Effector memory CD8-positive, alpha-beta T cell (primary cell): ENCODE measurements around the gene COL18A1.
A peak's percentile ranks its signal among the peaks of the same experiment; 100 is the strongest.
"Not testable (repeated sequence)": the region's sequence is repeated elsewhere in the genome, so short reads cannot be mapped to it uniquely, and the experiment has no call there.

Experiments
- ATAC-seq: fragments of 150-1000 bp; cut with Tn5 transposase; replicated peaks from 2 replicates; pipeline ENCODE4 v1.10.0; 2021; ENCODE audit warnings: mild to moderate bottlenecking, moderate library complexity
- DNase-seq, 3 experiments: peaks; one replicate each; pipeline ENCODE4 v3.0.0; 2021
- H3K27ac Mint-ChIP-seq, 2 donors: one replicate each; pipeline ENCODE4 v1.8.0; 2022; ENCODE audit warnings: mild to moderate bottlenecking in 2 of 2, mixed read lengths in 2 of 2, moderate library complexity in 2 of 2
- H3K27me3 Mint-ChIP-seq, 2 donors: one replicate each; pipeline ENCODE4 v1.8.0; 2022; ENCODE audit warnings: mixed read lengths in 2 of 2
- H3K36me3 Mint-ChIP-seq: one replicate; pipeline ENCODE4 v1.8.0; 2022; ENCODE audit warnings: mild to moderate bottlenecking, moderate library complexity, mixed read lengths; ENCODE audit not compliant: insufficient read depth
- H3K4me1 Mint-ChIP-seq, 2 donors: one replicate each; pipeline ENCODE4 v1.8.0; 2022; ENCODE audit warnings: low read depth in 2 of 2, mixed read lengths in 2 of 2
- H3K4me3 Mint-ChIP-seq, 2 donors: one replicate each; pipeline ENCODE4 v1.8.0; 2022; ENCODE audit warnings: mild to moderate bottlenecking in 2 of 2, mixed read lengths in 2 of 2, moderate library complexity in 2 of 2
- H3K9me3 Mint-ChIP-seq, 2 donors: one replicate each; pipeline ENCODE4 v1.8.0; 2022; ENCODE audit warnings: mixed read lengths in 2 of 2

Gene COL18A1

DNA sequence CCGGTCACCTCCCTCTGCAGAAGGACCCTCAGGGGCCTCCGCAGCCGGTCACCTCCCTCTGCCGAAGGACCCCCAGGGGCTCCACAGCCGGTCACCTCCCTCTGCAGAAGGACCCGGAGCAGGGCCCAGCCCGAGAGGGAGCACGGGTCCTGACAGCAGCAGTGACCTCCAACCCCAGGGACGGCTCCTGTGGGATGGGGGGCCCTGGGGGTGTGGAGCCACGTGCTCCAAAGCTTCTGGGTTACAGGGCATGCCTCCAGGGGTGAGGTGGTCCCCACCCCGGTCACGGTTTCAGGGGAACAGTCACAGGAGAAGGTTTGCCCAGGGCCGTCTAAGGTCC is 97.0 kb downstream of the COL18A1 start:
- no peak overlapping the region for H3K27ac Mint-ChIP-seq
- no peaks in the 10 kb centered on the region for H3K9me3 Mint-ChIP-seq
- DNase-seq = no peak

DNA sequence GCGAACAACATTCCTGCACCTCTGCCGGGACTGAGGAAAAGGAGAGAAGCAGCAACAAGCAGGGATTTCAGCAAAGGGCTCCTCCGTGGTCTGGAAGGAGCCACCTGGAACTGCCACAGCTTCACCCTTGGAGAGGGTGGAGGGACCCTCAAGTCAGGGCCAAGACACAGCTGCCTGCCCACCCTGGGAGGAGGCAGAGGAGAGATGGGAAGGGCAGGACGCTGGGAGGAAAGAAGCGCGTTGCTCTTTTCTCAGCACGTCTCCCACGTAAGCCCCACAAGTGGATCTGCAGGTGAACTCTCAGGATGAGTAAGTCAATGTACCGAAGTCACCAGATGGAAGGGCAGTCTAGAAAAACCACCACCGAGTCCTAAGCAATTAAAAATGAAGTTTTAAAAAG is 97.6 kb downstream of the COL18A1 start:
- H3K4me3 Mint-ChIP-seq = no peak overlapping the region

More for the DNA sequence above, 97.0 kb downstream of the COL18A1 start:
- ATAC-seq = no peak
- peaks cover 1 to 4% of the 10 kb centered on the region in 2 donors for H3K4me1 Mint-ChIP-seq
- H3K36me3 Mint-ChIP-seq = no peaks in the 10 kb centered on the region
- H3K27me3 Mint-ChIP-seq = no peaks in the 10 kb centered on the region
- H3K4me3 Mint-ChIP-seq = no peak overlapping the region

DNA sequence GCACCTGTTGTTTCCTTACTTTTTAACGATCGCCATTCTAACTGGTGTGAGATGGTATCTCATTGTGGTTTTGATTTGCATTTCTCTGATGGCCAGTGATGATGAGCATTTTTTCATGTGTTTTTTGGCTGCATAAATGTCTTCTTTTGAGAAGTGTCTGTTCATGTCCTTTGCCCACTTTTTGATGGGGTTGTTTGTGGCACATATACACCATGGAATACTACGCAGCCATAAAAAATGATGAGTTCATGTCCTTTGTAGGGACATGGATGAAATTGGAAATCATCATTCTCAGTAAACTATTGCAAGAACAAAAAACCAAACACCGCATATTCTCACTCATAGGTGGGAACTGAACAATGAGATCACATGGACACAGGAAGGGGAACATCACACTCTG is 98.3 kb downstream of the COL18A1 start:
- H3K27me3 Mint-ChIP-seq, DNase-seq, H3K4me1 Mint-ChIP-seq, H3K9me3 Mint-ChIP-seq, H3K4me3 Mint-ChIP-seq, H3K27ac Mint-ChIP-seq, ATAC-seq, H3K36me3 Mint-ChIP-seq: not testable (repeated sequence)

More for the DNA sequence above, 97.6 kb downstream of the COL18A1 start:
- DNase-seq (no peak), ATAC-seq (no peak)
- H3K27ac Mint-ChIP-seq = no peak overlapping the region
- no peaks in the 10 kb centered on the region for H3K27me3 Mint-ChIP-seq
- no peaks in the 10 kb centered on the region for H3K36me3 Mint-ChIP-seq
- no peaks in the 10 kb centered on the region for H3K9me3 Mint-ChIP-seq
- H3K4me1 Mint-ChIP-seq = peaks cover 1 to 4% of the 10 kb centered on the region in 2 donors

DNA sequence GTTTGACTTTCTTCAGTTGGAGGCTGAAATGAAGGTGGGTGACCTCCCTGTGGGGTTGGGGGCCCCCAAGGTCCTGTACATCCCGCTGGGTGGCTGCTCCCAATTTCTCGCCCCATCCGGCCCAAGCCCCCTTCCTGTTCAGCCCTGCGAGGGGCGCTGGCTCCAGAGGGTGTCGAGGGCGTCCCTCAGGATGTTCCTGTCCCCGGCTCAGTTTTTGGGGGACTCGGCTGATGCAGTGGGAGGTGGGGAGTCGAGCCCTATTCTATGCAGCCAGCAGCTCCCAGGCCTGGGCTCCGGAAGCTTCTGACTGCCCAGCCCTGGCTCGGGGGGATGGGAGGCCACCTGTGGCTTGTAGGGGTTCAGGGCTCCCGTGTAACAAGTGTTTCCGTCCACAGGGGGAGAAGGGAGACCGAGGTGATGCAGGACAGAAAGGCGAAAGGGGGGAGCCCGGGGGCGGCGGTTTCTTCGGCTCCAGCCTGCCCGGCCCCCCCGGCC is 99.1 kb downstream of the COL18A1 start:
- ATAC-seq (no peak), DNase-seq (no peak)
- no peak overlapping the region for H3K27ac Mint-ChIP-seq
- no peaks in the 10 kb centered on the region for H3K27me3 Mint-ChIP-seq
- no peaks in the 10 kb centered on the region for H3K36me3 Mint-ChIP-seq
- H3K9me3 Mint-ChIP-seq = no peaks in the 10 kb centered on the region
- no peak overlapping the region for H3K4me3 Mint-ChIP-seq
- H3K4me1 Mint-ChIP-seq = peaks cover under 1 to 4% of the 10 kb centered on the region in 2 donors

DNA sequence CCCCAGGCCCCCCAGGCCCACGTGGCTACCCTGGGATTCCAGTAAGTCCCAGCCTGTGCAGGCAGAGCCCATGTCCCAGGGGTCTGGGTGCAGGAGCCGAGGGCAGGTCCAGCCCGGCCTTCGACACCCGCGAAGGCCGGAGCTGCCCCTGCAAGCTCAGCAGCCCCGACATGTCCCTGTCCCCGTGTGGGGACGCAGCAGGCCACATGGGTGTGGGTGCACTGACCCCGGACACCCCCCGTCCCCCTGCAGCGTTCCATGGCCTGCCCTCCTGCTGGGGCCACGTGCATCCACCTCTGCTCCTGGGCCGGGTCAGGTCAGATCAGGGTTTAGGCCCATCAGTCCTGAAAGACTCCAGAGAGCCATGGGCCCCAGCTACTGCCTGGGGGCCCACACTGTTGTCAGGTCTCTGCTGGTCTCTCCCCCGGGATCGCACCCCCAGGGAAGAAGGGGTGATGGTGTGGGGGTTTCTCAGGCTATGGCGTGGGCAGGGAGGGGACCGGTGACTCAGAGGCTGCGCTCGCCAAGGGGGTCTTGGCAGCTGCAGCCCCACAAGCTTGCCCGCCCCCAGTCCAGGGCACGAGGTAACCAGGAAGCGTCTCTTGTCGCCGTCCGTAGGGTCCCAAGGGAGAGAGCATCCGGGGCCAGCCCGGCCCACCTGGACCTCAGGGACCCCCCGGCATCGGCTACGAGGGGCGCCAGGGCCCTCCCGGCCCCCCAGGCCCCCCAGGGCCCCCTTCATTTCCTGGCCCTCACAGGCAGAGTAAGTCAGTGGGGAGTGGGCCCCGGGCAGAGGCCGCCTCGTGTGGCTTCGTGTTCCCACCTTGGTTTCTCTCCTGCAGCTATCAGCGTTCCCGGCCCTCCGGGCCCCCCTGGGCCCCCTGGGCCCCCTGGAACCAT is 99.8 kb downstream of the COL18A1 start:
- H3K27me3 Mint-ChIP-seq = no peaks in the 10 kb centered on the region
- no peak overlapping the region for H3K27ac Mint-ChIP-seq
- no peak overlapping the region for H3K4me3 Mint-ChIP-seq
- peaks cover 0 to 4% of the 10 kb centered on the region in 2 donors for H3K4me1 Mint-ChIP-seq
- H3K9me3 Mint-ChIP-seq = no peaks in the 10 kb centered on the region
- ATAC-seq = no peak
- no peaks in the 10 kb centered on the region for H3K36me3 Mint-ChIP-seq
- DNase-seq = no peak

DNA sequence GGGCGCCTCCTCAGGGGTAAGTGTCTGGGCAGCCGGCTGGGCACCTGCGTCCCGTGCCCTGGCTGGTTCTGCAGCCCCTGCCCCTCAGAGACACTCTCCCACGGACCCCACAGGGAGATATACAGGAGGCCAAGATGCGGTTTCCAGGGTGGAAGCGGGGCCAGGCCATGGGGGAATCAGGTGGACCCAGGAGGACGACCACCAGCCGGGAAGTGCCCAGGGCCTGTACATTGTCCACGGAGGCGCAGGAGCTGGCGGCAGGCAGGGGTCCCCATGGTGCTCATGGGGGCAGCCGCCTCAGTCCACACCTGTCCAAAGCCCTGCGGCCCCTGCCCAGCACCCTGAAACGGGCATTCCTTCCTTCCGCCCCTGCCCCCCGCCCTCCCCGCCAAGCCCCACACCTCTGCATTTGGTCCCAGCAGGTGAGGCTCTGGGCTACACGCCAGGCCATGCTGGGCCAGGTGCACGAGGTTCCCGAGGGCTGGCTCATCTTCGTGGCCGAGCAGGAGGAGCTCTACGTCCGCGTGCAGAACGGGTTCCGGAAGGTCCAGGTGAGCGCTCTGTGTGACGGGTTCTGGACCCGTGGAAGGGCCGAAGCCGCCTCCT is 100.6 kb downstream of the COL18A1 start:
- no peak overlapping the region for H3K27ac Mint-ChIP-seq
- no peak for ATAC-seq

DNA sequence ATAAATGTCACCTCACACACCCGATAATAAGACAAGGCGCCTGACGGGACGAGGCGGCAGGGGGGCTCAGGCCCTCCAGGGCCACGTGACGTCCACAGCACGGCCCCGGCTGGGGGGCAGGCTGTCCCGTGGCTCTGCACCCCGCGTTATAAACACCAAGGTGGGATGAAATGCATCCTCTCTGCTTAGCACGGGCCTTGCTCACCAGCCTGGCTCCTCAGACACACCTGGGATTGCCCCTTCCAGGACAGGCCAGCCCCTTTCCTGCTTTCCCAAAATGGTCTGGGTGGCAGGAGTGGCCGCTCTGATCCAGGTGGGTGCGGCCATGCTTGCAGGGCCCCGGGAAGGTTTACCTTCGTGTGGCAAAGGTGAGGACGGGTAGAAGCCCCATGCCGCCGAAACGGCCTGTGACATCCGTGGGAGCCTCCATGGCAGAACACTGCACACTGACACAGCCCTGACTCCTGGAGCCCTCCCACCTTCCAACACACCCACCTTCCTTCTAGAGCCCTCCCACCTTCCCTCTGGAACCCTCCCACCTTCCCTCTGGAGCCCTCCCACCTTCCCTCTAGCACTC is 101.4 kb downstream of the COL18A1 start:
- DNase-seq (no peak), ATAC-seq (no peak)
- Mint-ChIP-seq H3K27me3 (no peaks in the 10 kb centered on the region), H3K27ac (no peak overlapping the region), H3K9me3 (no peaks in the 10 kb centered on the region), H3K36me3 (no peaks in the 10 kb centered on the region), H3K4me3 (no peak overlapping the region), H3K4me1 (no peaks in the 10 kb centered on the region)

More for the DNA sequence above, 100.6 kb downstream of the COL18A1 start:
- H3K4me1 Mint-ChIP-seq = no peaks in the 10 kb centered on the region
- no peak overlapping the region for H3K4me3 Mint-ChIP-seq
- no peak for DNase-seq
- no peaks in the 10 kb centered on the region for H3K9me3 Mint-ChIP-seq
- no peaks in the 10 kb centered on the region for H3K27me3 Mint-ChIP-seq
- no peaks in the 10 kb centered on the region for H3K36me3 Mint-ChIP-seq

DNA sequence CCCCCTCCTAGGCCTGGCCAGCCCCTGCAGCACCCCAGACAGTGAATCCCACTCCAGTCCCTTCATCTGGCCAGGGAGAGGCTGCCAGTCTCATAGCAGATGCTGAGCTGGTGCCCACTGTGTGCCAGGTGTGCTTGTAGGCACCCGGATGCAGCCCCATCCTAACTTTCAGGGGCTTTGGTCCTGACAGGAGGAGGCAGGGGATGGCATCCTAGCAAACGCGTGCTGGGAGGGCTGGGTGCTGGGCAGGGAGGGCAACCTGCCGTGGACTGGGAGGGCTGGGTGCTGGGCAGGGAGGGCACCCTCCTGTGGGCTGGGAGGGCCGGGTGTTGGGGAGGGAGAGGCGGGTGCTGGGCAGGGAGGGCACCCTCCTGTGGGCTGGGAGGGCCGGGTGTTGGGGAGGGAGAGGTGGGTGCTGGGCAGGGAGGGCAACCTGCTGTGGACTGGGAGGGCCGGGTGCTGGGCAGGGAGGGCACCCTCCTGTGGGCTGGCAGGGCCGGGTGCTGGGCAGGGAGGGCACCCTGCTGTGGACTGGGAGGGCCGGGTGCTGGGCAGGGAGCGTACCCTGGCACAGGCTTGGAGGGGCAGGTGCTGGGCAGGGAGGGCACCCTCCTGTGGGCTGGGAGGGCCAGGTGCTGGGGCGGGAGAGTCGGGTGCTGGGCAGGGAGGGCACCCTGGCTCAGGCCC is 102.0 kb downstream of the COL18A1 start:
- H3K9me3 Mint-ChIP-seq = no peaks in the 10 kb centered on the region
- no peaks in the 10 kb centered on the region for H3K27me3 Mint-ChIP-seq
- H3K4me3 Mint-ChIP-seq = no peak overlapping the region
- H3K36me3 Mint-ChIP-seq = no peaks in the 10 kb centered on the region
- no peak for DNase-seq
- no peaks in the 10 kb centered on the region for H3K4me1 Mint-ChIP-seq
- no peak for ATAC-seq
- H3K27ac Mint-ChIP-seq = no peak overlapping the region

DNA sequence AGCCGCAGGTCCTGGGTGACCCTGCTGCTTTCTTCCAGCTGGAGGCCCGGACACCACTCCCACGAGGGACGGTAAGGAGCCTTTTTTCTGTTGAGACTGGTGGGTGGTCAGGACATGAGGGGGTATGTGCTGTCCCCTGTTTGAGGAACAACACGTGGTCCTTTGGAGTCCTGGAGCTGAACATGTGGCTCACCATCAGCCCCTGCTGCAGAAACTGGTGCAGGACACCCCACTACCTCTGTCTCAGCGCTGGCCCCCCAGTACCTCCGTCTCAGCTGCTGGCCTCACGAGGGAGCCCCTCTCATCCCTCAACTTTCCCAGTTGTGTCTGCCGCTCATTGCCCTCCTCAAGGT is 102.5 kb downstream of the COL18A1 start:
- H3K27ac Mint-ChIP-seq = no peak overlapping the region
- H3K27me3 Mint-ChIP-seq = no peaks in the 10 kb centered on the region
- no peak overlapping the region for H3K4me3 Mint-ChIP-seq
- H3K36me3 Mint-ChIP-seq = no peaks in the 10 kb centered on the region
- H3K4me1 Mint-ChIP-seq = no peaks in the 10 kb centered on the region
- no peaks in the 10 kb centered on the region for H3K9me3 Mint-ChIP-seq
- ATAC-seq (no peak), DNase-seq (no peak)

DNA sequence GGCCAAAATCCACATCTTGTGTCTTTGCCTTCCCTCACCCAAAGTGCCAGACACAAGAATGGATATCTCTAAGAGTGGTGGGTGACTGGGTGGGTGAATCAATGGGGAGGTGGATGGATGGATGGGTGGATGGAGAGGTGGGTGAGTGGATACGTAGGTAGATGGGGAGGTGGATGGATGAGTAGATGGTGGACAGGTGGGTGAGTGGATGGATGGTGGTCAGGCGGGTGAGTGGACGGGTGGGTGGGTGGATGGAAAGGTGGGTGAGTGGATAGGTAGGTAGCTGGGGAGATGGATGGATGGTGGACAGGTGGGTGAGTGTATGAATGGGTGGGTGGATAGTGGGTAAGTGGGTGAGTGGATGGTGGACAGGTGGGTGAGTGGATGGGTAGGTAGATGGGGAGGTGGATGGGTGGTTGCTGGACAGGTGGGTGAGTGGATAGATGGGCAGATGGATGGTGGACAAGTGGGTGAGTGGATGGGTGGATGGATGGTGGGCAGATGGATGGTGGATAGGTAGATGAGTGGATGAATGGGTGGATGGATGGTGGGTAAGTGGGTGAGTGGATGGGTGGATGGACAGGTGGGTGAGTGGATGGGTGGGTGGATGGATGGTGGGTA is 103.0 kb downstream of the COL18A1 start:
- no peaks in the 10 kb centered on the region for H3K9me3 Mint-ChIP-seq
- no peak overlapping the region for H3K4me3 Mint-ChIP-seq
- H3K36me3 Mint-ChIP-seq = no peaks in the 10 kb centered on the region
- peak overlapping the region in 1 of 2 donors; percentile 64 for H3K27ac Mint-ChIP-seq
- H3K27me3 Mint-ChIP-seq = no peaks in the 10 kb centered on the region
- no peaks in the 10 kb centered on the region for H3K4me1 Mint-ChIP-seq
- ATAC-seq (no peak), DNase-seq (no peak)

DNA sequence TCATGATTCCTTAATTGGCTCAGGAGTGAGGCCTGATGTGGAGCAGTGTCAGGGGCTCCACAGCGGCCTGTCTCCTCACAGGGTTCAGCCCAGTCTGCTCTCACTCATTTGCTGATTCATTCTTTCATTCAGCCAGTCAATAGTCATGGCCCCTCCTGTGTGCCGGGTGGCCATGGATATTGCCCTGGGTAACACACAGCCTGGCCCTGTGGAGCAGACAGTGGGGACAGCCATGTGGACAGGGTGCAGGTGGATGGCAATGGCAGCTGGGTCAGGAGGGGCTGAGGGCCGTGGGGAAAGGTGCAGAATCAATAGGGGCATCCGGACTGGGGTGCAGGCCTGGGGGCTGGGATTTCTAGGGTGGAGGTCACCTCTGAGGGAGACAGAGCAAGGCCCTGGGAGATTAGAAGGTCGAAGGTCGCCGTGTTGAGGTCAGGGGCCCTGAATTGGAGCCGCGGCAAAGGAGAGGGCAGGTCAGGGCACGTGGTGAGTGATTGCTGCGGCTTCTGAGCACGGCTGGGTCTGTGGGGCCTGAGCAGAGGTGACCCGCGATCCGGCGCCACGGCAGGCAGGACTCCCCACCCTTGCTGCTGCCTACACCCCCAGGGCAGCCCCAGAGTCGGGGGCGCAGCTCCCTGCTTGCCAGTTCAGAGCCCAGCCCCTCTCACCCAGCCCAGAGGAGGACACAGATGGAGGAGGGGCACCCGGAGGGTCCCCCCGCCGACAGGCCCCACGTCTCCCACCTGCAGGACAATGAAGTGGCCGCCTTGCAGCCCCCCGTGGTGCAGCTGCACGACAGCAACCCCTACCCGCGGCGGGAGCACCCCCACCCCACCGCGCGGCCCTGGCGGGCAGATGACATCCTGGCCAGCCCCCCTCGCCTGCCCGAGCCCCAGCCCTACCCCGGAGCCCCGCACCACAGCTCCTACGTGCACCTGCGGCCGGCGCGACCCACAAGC is 103.9 kb downstream of the COL18A1 start:
- H3K27ac Mint-ChIP-seq = peak overlapping the region in 1 of 2 donors; percentile 64
- no peaks in the 10 kb centered on the region for H3K9me3 Mint-ChIP-seq
- H3K4me3 Mint-ChIP-seq = no peak overlapping the region
- H3K36me3 Mint-ChIP-seq = no peaks in the 10 kb centered on the region
- H3K27me3 Mint-ChIP-seq = no peaks in the 10 kb centered on the region
- no peak for ATAC-seq
- no peak for DNase-seq
- H3K4me1 Mint-ChIP-seq = no peaks in the 10 kb centered on the region

DNA sequence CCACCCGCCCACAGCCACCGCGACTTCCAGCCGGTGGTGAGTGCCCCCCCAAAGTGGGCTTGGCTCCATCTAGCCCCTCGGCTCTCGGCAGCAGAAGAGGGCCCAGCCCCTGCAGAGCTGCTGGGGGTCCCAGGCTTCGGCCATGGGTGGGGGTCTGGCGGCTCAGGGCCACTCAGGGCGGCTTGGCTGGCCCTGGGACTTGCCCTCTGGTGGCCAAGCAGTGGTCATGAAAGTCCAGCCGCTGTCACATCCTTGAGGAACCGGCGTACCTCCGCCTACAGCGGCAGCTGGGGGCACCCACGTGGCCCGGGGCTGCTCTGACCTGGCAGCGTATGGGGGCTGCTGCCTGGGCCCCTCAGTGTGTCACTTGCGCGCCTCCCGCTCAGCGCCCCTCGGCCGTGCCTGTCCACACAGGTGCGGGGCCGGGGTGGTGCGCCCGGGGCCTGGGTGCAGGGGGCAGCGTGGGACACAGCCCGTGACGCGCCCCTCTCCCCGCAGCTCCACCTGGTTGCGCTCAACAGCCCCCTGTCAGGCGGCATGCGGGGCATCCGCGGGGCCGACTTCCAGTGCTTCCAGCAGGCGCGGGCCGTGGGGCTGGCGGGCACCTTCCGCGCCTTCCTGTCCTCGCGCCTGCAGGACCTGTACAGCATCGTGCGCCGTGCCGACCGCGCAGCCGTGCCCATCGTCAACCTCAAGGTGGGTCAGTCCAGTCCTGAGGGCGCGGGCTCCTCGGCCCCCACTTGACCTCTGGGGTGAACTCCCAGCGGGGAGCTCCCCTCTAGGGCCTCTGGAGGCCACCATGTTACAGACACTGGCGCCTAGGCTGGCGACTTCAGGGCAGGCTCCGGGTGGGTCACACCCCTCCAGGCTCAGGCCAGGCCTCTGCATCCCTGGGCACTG is 104.9 kb downstream of the COL18A1 start:
- H3K4me1 Mint-ChIP-seq = no peaks in the 10 kb centered on the region
- H3K36me3 Mint-ChIP-seq = peaks cover 2% of the 10 kb centered on the region
- ATAC-seq = no peak

More for the DNA sequence above, 104.9 kb downstream of the COL18A1 start:
- no peak overlapping the region for H3K27ac Mint-ChIP-seq
- H3K4me3 Mint-ChIP-seq = no peak overlapping the region
- no peaks in the 10 kb centered on the region for H3K9me3 Mint-ChIP-seq
- no peak for DNase-seq
- H3K27me3 Mint-ChIP-seq = no peaks in the 10 kb centered on the region
